ENCODE measurements around the gene LMX1B.

The LMX1B gene

GRCh38 chr9:126677188-126678084 lies 63.7 kb downstream of the LMX1B start:
- no peak for DNase-seq (ENCODE audit: low read depth)

GRCh38 chr9:126678989-126679388 lies 65.3 kb downstream of the LMX1B start:
- no peak for DNase-seq (ENCODE audit: low read depth)

- DNase-seq (ENCODE audit: low read depth): no peak
These were observed 67.6 kb downstream of the LMX1B start for GRCh38 chr9:126681336-126681735.

DNA sequence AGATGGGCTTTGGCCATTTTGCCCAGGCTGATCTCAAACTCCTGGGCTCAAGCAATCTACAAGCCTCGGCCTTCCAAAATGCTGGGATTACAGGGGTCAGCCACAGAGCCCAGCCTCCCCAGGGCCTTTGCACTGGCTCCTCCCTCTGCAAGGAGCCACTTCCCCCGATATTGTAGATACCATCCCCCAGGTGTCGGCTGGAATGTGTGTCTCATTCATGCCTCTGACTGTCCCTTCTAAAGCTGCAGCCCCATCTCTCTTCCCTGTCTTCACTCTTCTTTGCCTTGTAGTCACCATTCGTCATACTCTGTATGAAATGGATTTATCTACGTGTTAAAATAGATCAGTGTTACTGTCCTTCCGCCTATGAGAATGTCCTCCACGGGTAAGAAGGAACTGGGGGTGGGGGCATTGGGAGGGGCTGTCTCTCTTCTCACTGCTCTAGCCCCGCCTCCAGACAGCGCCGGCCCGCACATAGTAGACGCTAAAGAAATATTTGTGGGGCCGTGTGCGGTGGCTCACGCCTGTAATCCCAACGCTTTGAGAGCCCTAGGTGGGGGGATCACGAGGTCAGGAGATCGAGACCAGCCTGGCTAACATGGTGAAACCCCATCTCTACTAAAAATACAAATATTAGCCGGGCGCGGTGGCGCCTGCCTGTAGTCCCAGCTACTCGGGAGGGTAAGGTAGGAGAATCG lies 68.5 kb downstream of the LMX1B start:
- no peak for DNase-seq (ENCODE audit: low read depth)

GRCh38 chr9:126682928-126683697 lies 69.4 kb downstream of the LMX1B start:
- no peak for DNase-seq (ENCODE audit: low read depth)

- DNase-seq (ENCODE audit: low read depth): no peak
These were observed 69.9 kb downstream of the LMX1B start for GRCh38 chr9:126683698-126684044.

GRCh38 chr9:126684345-126684744 lies 70.6 kb downstream of the LMX1B start:
- no peak for DNase-seq (ENCODE audit: low read depth)

- DNase-seq (ENCODE audit: low read depth): no peak
These were observed 71.3 kb downstream of the LMX1B start for GRCh38 chr9:126684965-126685465.

- DNase-seq (ENCODE audit: low read depth): no peak
These were observed 74.3 kb downstream of the LMX1B start for GRCh38 chr9:126687930-126688461.

GRCh38 chr9:126688617-126689016 lies 74.9 kb downstream of the LMX1B start:
- no peak for DNase-seq (ENCODE audit: low read depth)

GRCh38 chr9:126689027-126689825 lies 75.5 kb downstream of the LMX1B start:
- DNase-seq (ENCODE audit: low read depth): no peak

- no peak for DNase-seq (ENCODE audit: low read depth)
These were observed 76.8 kb downstream of the LMX1B start for GRCh38 chr9:126690431-126691051.

DNA sequence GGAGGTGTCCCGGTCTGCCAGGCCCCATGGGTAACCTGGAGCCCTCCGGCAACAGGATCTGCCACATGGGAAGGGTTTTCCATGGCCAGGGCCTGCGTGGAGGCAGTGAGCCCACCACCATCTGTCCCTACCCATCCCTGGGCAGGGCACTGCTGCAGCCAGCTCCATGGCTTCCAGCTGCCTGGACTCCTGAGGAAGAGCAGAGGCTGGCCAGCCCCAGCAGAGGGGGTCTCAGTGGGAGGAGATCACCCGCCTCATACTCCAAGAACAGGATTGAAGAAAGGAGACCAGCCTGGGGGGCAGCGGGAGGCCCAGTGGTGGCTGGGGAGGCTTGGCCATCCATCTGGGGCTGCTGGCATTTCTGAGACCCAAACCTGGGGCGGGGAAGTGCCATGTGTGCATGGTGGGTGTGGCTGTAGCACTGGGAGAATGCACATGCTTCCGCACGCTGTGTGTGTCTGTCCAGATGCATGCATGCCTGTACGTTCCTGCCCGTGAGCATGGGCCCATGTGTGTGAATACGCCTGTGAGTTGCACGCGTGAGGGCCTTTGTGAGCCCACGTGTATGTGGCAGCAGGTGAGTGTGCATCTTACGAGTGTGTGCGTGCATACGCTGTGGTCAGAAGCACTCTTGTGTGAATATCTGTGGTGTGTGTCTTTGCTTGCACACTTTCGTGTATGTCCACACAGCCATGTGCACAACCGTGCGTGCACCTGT lies 78.5 kb downstream of the LMX1B start:
- no peak for DNase-seq (ENCODE audit: low read depth)

GRCh38 chr9:126692759-126693427 lies 79.2 kb downstream of the LMX1B start:
- no peak for DNase-seq (ENCODE audit: low read depth)

GRCh38 chr9:126693428-126693944 lies 79.8 kb downstream of the LMX1B start:
- no peak for DNase-seq (ENCODE audit: low read depth)

DNA sequence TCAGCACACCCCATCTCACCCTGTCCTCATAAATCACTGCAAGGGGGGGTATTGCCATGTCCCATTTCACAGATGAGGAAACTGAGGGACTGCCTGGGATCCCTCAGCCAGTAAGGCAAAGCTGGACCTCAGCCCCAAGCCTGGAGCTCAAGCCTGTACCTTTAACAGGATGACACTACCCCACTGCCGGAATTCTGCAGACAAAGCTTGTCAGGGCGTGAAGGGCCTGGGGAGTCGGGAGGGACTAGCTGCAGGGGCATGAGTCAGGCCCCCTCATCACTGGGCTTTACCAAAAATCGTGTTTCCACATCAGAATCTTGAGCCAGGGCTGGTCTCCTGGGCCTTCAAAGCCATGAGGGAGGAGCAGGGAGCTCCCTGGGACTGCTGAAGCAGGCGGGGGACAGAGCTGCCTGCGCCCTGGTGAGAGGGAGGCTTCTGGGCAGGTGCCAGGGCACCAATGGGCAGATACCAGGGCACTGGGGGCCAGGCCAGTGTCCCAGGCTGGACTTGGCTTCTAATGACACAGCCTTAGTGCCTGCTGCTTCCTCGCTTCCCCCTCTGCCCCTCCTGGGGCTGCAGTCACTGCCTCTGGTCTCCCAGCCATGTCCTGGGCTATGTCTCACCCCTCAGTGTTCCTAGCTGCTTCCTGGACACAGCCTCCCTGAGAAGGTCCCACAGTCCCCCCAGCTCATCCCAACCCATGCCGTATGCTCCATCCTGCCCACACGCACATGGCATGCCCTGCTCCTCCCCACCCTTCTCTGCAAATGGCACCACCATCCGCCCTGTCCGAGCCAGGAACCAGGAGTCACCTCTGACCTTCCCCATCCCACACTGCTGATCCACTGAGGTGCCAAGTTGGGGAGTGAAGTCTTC lies 80.7 kb downstream of the LMX1B start:
- DNase-seq (ENCODE audit: low read depth): no peak

- no peak for DNase-seq (ENCODE audit: low read depth)
These were observed 81.5 kb downstream of the LMX1B start for GRCh38 chr9:126695186-126695585.

- no peak for DNase-seq (ENCODE audit: low read depth)
These were observed 82.1 kb downstream of the LMX1B start for GRCh38 chr9:126695701-126696400.
